Measurements from ENCODE around the gene PRM2. TPM values are rescaled to one million over a fixed set of nuclear protein-coding genes. Genes with fewer than 3 reads are reported as not detected.

PRM2 gene
- total RNA-seq, 5 donors from 2014 or later (not counting 1 experiment from before 2014, with no cell fraction given) = not detected

DNA sequence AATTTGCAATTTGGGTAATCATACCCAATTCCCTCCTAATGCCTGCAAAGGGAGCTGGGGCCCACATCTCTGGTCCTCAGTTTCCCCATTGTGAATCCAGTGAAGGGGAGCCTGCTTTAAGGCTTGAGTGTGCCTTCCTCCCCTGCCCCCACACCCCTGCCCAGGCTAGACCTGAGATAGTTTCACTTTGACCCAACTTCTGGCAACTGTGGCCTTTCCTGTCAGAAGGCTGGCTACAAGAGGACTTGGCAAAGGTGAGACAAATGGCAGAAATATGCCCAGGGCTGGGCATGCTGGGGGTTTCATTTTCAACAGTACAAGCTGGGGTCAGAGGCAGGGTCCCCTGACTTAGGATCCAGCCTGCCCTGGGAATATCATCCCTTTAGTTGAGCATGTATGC is 30.3 kb downstream of the PRM2 start:
- DNase-seq (no peak), ATAC-seq (replicated peaks in 1 of 4) (no peak)
- Histone ChIP-seq H3K27ac (ENCODE audit: low read length) (no peak overlapping the region), H3K4me1 (ENCODE audit: control insufficient read depth in 1 of 2, extremely low read depth in 1 of 2, insufficient read depth in 2 of 2, low read length in 2 of 2) (peaks cover 0 to 4% of the 10 kb centered on the region in 2 experiments), H3K27me3 (replicated peaks in 1 of 2; ENCODE audit: control insufficient read depth in 2 of 2, extremely low read depth in 1 of 2, insufficient read depth in 2 of 2, low read length in 1 of 2) (no peaks in the 10 kb centered on the region), H3K4me3 (ENCODE audit: control insufficient read depth in 1 of 2, extremely low read depth in 1 of 2, low read length in 1 of 2) (no peak overlapping the region), H3K36me3 (ENCODE audit: control insufficient read depth in 2 of 2, extremely low read depth in 1 of 2, insufficient read depth in 1 of 2, low read length in 1 of 2) (no peaks in the 10 kb centered on the region), H3K9me3 (no peaks in the 10 kb centered on the region)
- H3K27me3 Mint-ChIP-seq = no peaks in the 10 kb centered on the region
- peaks cover 10 to 19% (median 17%) of the 10 kb centered on the region in 3 donors for H3K4me1 Mint-ChIP-seq
- H3K4me3 Mint-ChIP-seq = no peak overlapping the region
- ChIA-PET CTCF (interaction anchor here in 1 of 2 donors (0.6 kb wide), 1 partner anchor 58 kb away, joined by 3 read pairs; no protein-coding TSS in a partner anchor), POLR2A (interaction anchor here in 1 of 2 donors (0.7 kb wide), 1 partner anchor 268 kb away, joined by 3 read pairs; no protein-coding TSS in a partner anchor)
- peaks cover 4% of the 10 kb centered on the region for H3K36me3 Mint-ChIP-seq
- H3K9me3 Mint-ChIP-seq = no peaks in the 10 kb centered on the region
- H3K27ac Mint-ChIP-seq = no peak overlapping the region

DNA sequence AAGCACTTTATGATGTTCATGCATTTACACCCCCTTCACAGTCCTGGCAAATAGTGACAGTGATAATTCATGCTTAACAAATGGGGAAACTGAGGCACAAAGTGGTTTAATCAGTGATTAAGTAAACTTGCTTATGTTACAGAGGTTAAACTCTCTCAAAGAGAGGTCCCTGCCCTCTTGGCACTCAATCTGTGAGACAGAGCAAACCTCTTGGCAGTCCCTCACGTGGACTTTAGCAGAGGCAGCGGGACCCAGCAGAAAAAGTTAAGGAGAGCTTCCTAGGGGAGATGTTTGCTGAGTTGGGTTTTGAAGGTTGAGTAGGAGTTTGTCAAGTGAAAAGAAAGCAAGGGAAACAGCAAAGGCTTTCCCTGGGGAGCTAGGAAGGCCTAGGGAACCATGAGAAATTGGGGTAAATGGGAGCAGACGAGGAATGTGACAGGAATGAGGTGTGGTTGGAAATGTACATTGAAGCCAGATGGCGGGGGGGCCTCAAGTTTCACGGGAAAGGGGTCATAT is 31.0 kb downstream of the PRM2 start:
- H3K36me3 ChIP-seq (ENCODE audit: control insufficient read depth in 2 of 2, extremely low read depth in 1 of 2, insufficient read depth in 1 of 2, low read length in 1 of 2) = no peaks in the 10 kb centered on the region
- H3K27ac Mint-ChIP-seq = no peak overlapping the region
- DNase-seq (no peak), ATAC-seq (replicated peaks in 1 of 4) (no peak)
- POLR2A ChIA-PET = no interaction called here
- no peak overlapping the region for H3K4me3 Mint-ChIP-seq
- 94% methylated on average over 2 of the region's 5 CpGs for WGBS (ENCODE audit: insufficient coverage)
- CTCF ChIA-PET = no interaction called here
- peaks cover 2 to 11% of the 10 kb centered on the region in 2 experiments for H3K4me1 ChIP-seq (ENCODE audit: control insufficient read depth in 1 of 2, extremely low read depth in 1 of 2, insufficient read depth in 2 of 2, low read length in 2 of 2)
- no peaks in the 10 kb centered on the region for H3K9me3 Mint-ChIP-seq
- no peaks in the 10 kb centered on the region for H3K27me3 ChIP-seq (replicated peaks in 1 of 2; ENCODE audit: control insufficient read depth in 2 of 2, extremely low read depth in 1 of 2, insufficient read depth in 2 of 2, low read length in 1 of 2)
- H3K36me3 Mint-ChIP-seq = no peaks in the 10 kb centered on the region
- H3K4me1 Mint-ChIP-seq = peaks cover 5 to 12% (median 10%) of the 10 kb centered on the region in 3 donors
- no peaks in the 10 kb centered on the region for H3K9me3 ChIP-seq
- H3K27ac ChIP-seq (ENCODE audit: low read length) = no peak overlapping the region
- no peak overlapping the region for H3K4me3 ChIP-seq (ENCODE audit: control insufficient read depth in 1 of 2, extremely low read depth in 1 of 2, low read length in 1 of 2)
- H3K27me3 Mint-ChIP-seq = no peaks in the 10 kb centered on the region

DNA sequence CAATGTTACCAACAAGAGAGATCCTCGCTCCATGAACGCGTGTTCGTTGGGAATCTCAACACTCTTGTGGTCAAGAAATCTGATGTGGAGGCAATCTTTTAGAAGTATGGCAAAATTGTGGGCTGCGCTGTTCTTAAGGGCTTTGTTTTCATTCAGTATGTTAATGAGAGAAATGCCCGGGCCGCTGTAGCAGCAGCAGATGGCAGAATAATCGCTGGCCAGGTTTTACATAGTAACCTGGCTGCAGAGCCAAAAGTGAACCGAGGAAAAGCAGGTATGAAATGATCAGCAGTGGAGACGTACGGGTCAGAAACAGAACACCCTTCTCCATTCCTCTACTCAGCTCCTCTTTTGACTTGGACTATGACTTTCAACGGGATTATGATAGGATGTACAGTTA is 33.6 kb downstream of the PRM2 start:
- 94% methylated on average over 8 of the region's 12 CpGs for WGBS (ENCODE audit: insufficient coverage)
- H3K9me3 ChIP-seq = no peaks in the 10 kb centered on the region
- ATAC-seq (replicated peaks in 1 of 4) (no peak), DNase-seq (no peak)
- H3K4me3 ChIP-seq (ENCODE audit: control insufficient read depth in 1 of 2, extremely low read depth in 1 of 2, low read length in 1 of 2) = no peak overlapping the region
- H3K36me3 Mint-ChIP-seq = no peaks in the 10 kb centered on the region
- peaks cover 7 to 9% (median 8%) of the 10 kb centered on the region in 3 donors for H3K4me1 Mint-ChIP-seq
- no peaks in the 10 kb centered on the region for H3K27me3 ChIP-seq (replicated peaks in 1 of 2; ENCODE audit: control insufficient read depth in 2 of 2, extremely low read depth in 1 of 2, insufficient read depth in 2 of 2, low read length in 1 of 2)
- H3K4me1 ChIP-seq (ENCODE audit: control insufficient read depth in 1 of 2, extremely low read depth in 1 of 2, insufficient read depth in 2 of 2, low read length in 2 of 2) = peaks cover 4 to 14% of the 10 kb centered on the region in 2 experiments
- no peaks in the 10 kb centered on the region for H3K36me3 ChIP-seq (ENCODE audit: control insufficient read depth in 2 of 2, extremely low read depth in 1 of 2, insufficient read depth in 1 of 2, low read length in 1 of 2)
- no peak overlapping the region for H3K4me3 Mint-ChIP-seq
- H3K27me3 Mint-ChIP-seq = no peaks in the 10 kb centered on the region
- no peak overlapping the region for H3K27ac Mint-ChIP-seq
- no peak overlapping the region for H3K27ac ChIP-seq (ENCODE audit: low read length)
- ChIA-PET CTCF (no interaction called here), POLR2A (interaction anchor here in 1 of 2 donors (0.5 kb wide), 1 partner anchor 9 kb away, joined by 3 read pairs; no protein-coding TSS in a partner anchor)
- H3K9me3 Mint-ChIP-seq = no peaks in the 10 kb centered on the region

DNA sequence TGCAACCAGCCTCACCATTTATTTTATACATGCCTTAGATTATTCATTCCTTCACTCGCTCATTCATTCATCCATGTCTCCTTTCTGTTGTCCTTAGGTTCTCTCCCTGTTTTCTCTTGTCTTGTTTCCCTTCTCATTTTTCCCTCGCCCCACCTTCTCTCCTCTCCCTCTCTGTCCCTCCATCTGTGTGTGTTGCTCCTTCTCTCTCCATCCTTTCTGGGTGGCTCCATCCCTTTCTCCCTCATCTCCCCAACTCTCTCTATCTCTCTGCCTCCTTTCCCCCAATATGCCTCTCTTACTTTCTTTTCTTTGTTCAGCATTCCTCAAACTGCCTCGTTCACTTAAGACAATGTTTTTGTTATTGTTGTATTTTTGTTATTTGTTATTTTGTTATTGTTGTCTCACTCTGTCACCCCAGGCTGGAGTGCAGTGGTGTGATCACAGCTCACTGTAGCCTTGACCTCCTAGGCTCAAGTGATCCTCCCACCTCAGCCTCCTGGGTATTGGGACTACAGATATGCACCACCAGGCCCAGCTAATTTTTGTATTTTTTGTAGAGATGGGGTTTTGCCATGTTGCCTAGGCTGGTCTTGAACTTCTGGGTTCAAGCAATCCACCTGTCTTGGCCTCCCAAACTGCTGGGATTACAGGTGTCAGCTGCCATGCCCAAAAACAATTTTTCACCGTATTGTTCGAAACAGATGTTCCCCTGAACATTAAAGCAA is 34.6 kb downstream of the PRM2 start:
- no peak overlapping the region for H3K4me3 Mint-ChIP-seq
- H3K27ac Mint-ChIP-seq = no peak overlapping the region
- Histone ChIP-seq H3K36me3 (ENCODE audit: control insufficient read depth in 2 of 2, extremely low read depth in 1 of 2, insufficient read depth in 1 of 2, low read length in 1 of 2) (no peaks in the 10 kb centered on the region), H3K27ac (ENCODE audit: low read length) (no peak overlapping the region), H3K9me3 (no peaks in the 10 kb centered on the region), H3K4me3 (ENCODE audit: control insufficient read depth in 1 of 2, extremely low read depth in 1 of 2, low read length in 1 of 2) (no peak overlapping the region), H3K4me1 (ENCODE audit: control insufficient read depth in 1 of 2, extremely low read depth in 1 of 2, insufficient read depth in 2 of 2, low read length in 2 of 2) (peaks cover 4 to 13% of the 10 kb centered on the region in 2 experiments), H3K27me3 (replicated peaks in 1 of 2; ENCODE audit: control insufficient read depth in 2 of 2, extremely low read depth in 1 of 2, insufficient read depth in 2 of 2, low read length in 1 of 2) (no peaks in the 10 kb centered on the region)
- peaks cover 7 to 13% (median 10%) of the 10 kb centered on the region in 3 donors for H3K4me1 Mint-ChIP-seq
- ChIA-PET CTCF (no interaction called here), POLR2A (interaction anchor here in 1 of 2 donors (0.7 kb wide), 1 partner anchor 301 kb away, joined by 3 read pairs; no protein-coding TSS in a partner anchor)
- no peaks in the 10 kb centered on the region for H3K9me3 Mint-ChIP-seq
- ATAC-seq (replicated peaks in 1 of 4) (no peak), DNase-seq (no peak)
- H3K36me3 Mint-ChIP-seq = no peaks in the 10 kb centered on the region
- no peaks in the 10 kb centered on the region for H3K27me3 Mint-ChIP-seq
- WGBS (ENCODE audit: insufficient coverage) = 92% methylated on average over 2 of the region's 5 CpGs

DNA sequence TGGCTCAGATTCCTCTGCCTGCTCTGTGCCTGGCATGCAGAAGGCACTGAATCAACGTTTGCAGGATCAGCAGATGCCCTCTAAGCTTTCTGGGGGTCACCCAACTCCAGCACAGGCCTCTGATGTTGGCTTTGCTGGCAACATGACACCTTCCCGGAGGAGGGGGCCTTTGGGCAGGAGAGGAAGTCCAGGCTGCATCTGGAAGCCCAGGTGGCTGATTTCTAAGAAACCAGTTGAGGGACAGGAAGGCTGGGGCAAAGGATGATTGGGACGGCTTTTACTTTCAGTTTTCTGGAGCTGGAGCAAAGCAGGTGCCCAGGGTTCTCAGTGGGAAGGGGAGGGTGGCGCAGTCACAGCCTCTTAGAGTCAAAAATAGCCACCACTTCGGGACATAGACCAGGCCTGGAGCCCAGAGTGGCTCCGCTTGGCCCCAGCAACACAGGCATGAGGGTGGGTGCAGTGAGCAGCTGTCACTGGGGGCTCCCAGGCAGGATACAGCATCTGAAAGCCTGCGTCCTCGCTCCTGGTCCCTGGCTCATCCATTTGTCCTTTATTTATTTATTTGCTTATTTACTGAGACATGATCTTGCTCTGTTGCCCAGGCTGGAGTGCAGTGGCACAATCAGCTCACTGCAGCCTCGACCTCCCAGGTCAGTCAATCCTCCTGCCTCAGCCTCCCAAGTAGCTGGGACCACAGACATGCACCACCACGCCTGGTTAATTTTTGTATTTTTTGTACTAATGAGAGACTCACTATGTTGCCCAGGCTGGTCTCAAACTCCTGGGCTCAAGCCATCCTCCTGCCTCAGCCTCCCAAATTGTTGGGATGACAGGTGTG is 35.4 kb downstream of the PRM2 start:
- Histone ChIP-seq H3K4me3 (ENCODE audit: control insufficient read depth in 1 of 2, extremely low read depth in 1 of 2, low read length in 1 of 2) (no peak overlapping the region), H3K9me3 (no peaks in the 10 kb centered on the region), H3K27me3 (replicated peaks in 1 of 2; ENCODE audit: control insufficient read depth in 2 of 2, extremely low read depth in 1 of 2, insufficient read depth in 2 of 2, low read length in 1 of 2) (no peaks in the 10 kb centered on the region), H3K27ac (ENCODE audit: low read length) (no peak overlapping the region), H3K36me3 (ENCODE audit: control insufficient read depth in 2 of 2, extremely low read depth in 1 of 2, insufficient read depth in 1 of 2, low read length in 1 of 2) (no peaks in the 10 kb centered on the region), H3K4me1 (ENCODE audit: control insufficient read depth in 1 of 2, extremely low read depth in 1 of 2, insufficient read depth in 2 of 2, low read length in 2 of 2) (peaks cover 4 to 13% of the 10 kb centered on the region in 2 experiments)
- DNase-seq (no peak), ATAC-seq (replicated peaks in 1 of 4) (peak; percentile 34 to 68 (median 46))
- Mint-ChIP-seq H3K4me1 (peaks cover 7 to 15% (median 9%) of the 10 kb centered on the region in 3 donors), H3K36me3 (no peaks in the 10 kb centered on the region), H3K4me3 (peak overlapping the region in 2 of 3 donors; percentile 18 to 19), H3K9me3 (no peaks in the 10 kb centered on the region), H3K27me3 (no peaks in the 10 kb centered on the region), H3K27ac (peak overlapping the region; percentile 76 to 87)
- ChIA-PET POLR2A (no interaction called here), CTCF (no interaction called here)
- 42% methylated on average over 6 of the region's 10 CpGs for whole genome bisulfite sequencing (ENCODE audit: insufficient coverage)
